Measurements from ENCODE around the gene CBFA2T2.
"Not testable (repeated sequence)": the region's sequence is repeated elsewhere in the genome, so short reads cannot be mapped to it uniquely, and the experiment has no call there.

CBFA2T2 gene

GRCh38 chr20:33644313-33645071 lies 154.6 kb downstream of the CBFA2T2 start:
- H3K4me3 ChIP-seq (ENCODE audit: low read depth, low read length): no peak overlapping the region
- no peak for TF ChIP-seq CTCF (IDR thresholded peaks at IDR 0.05; ENCODE audit: borderline replicate concordance, insufficient read depth, low read depth, low read length)

- H3K4me3 ChIP-seq (ENCODE audit: low read depth, low read length): no peak overlapping the region
- no peak for TF ChIP-seq CTCF (IDR thresholded peaks at IDR 0.05; ENCODE audit: borderline replicate concordance, insufficient read depth, low read depth, low read length)
These were observed 155.1 kb downstream of the CBFA2T2 start for GRCh38 chr20:33645072-33645358.

GRCh38 chr20:33645396-33645795 lies 155.5 kb downstream of the CBFA2T2 start:
- no peak overlapping the region for H3K4me3 ChIP-seq (ENCODE audit: low read depth, low read length)
- TF ChIP-seq CTCF (IDR thresholded peaks at IDR 0.05; ENCODE audit: borderline replicate concordance, insufficient read depth, low read depth, low read length): no peak

- no peak for TF ChIP-seq CTCF (IDR thresholded peaks at IDR 0.05; ENCODE audit: borderline replicate concordance, insufficient read depth, low read depth, low read length)
- H3K4me3 ChIP-seq (ENCODE audit: low read depth, low read length): no peak overlapping the region
These were observed 156.3 kb downstream of the CBFA2T2 start for GRCh38 chr20:33646191-33646590.

- not testable (repeated sequence) for H3K4me3 ChIP-seq (ENCODE audit: low read depth, low read length)
These were observed 157.2 kb downstream of the CBFA2T2 start for GRCh38 chr20:33646959-33647602.

GRCh38 chr20:33647603-33648395 lies 157.9 kb downstream of the CBFA2T2 start:
- no peak for TF ChIP-seq CTCF (IDR thresholded peaks at IDR 0.05; ENCODE audit: borderline replicate concordance, insufficient read depth, low read depth, low read length)
- H3K4me3 ChIP-seq (ENCODE audit: low read depth, low read length): no peak overlapping the region

GRCh38 chr20:33648396-33649004 lies 158.6 kb downstream of the CBFA2T2 start:
- no peak overlapping the region for H3K4me3 ChIP-seq (ENCODE audit: low read depth, low read length)
- TF ChIP-seq CTCF (IDR thresholded peaks at IDR 0.05; ENCODE audit: borderline replicate concordance, insufficient read depth, low read depth, low read length): no peak
